GM12878 (cell line): ENCODE data around the gene PLEKHA7. TPM values are rescaled to one million over a fixed set of nuclear protein-coding genes. Genes with fewer than 3 reads are reported as not detected.
A peak's percentile ranks its signal among the peaks of the same experiment; 100 is the strongest.

Source experiments
- ATF2 ChIP-seq: IDR thresholded peaks from 2 replicates; pipeline ENCODE4 v1.6.1; 2012; ENCODE audit warnings: low read length, inconsistent platforms
- ATF3 ChIP-seq: IDR thresholded peaks from 2 replicates; pipeline ENCODE4 v1.6.1; 2011; ENCODE audit warnings: low read depth, mild to moderate bottlenecking, low read length, moderate library complexity, borderline replicate concordance; ENCODE audit errors: extremely low read depth
- ATF7 ChIP-seq: fragments of 450-650 bp; IDR thresholded peaks from 2 replicates; pipeline ENCODE4 v1.6.1; 2016; ENCODE audit warnings: low read depth, mild to moderate bottlenecking
- BACH1 ChIP-seq: fragments of 450-650 bp; IDR thresholded peaks from 2 replicates; pipeline ENCODE4 v1.6.1; 2017; ENCODE audit warnings: mild to moderate bottlenecking, borderline replicate concordance
- BMI1 ChIP-seq: fragments of 450-650 bp; IDR thresholded peaks from 2 replicates; pipeline ENCODE4 v1.6.1; 2016; ENCODE audit warnings: mild to moderate bottlenecking, moderate library complexity, borderline replicate concordance
- E4F1 ChIP-seq: fragments of 450-650 bp; IDR thresholded peaks from 2 replicates; pipeline ENCODE4 v1.6.1; 2018; ENCODE audit warnings: borderline replicate concordance, mild to moderate bottlenecking; ENCODE audit not compliant: partially characterized antibody
- IRF5 ChIP-seq: fragments of 450-650 bp; IDR thresholded peaks from 2 replicates; pipeline ENCODE4 v1.6.1; 2017; ENCODE audit warnings: borderline replicate concordance
- SMAD1 ChIP-seq: fragments of 450-650 bp; IDR thresholded peaks from 2 replicates; pipeline ENCODE4 v1.6.1; 2018; ENCODE audit warnings: mild to moderate bottlenecking, low read depth; ENCODE audit not compliant: partially characterized antibody
- SMAD5 ChIP-seq: IDR thresholded peaks from 2 replicates; pipeline ENCODE4 v1.6.1; 2016; ENCODE audit warnings: antibody characterized with exemption, low read depth
- TAF1 ChIP-seq: IDR thresholded peaks from 2 replicates; pipeline ENCODE4 v1.6.1; 2011; ENCODE audit warnings: mild to moderate bottlenecking, low read depth, low read length, borderline replicate concordance
- ZNF592 ChIP-seq: fragments of 450-650 bp; IDR thresholded peaks from 2 replicates; pipeline ENCODE4 v1.6.1; 2017; ENCODE audit warnings: mild to moderate bottlenecking, moderate library complexity
- polyA plus RNA-seq, 11 experiments: library from polyadenylated mRNA; depleted of rRNA in 4 of 11; unstranded in 6 of 11; stranded (reverse) in 5 of 11; fragments of >200 nt; fragmentation: Nextera tagmentation in 4 of 11; fragmentation: Illumina TruSeq in 1 of 11; extraction: Ambion mirVana in 4 of 11; extraction: Trizol in 1 of 11; gene quantifications; 1 replicate in 1 of 11; 2 replicates in 10 of 11; pipeline versions ENCODE4 v1.2.1 to v1.2.3, GENCODE V29; 2011 to 2016; ENCODE audit warnings: inconsistent platforms in 2 of 11, missing spikeins in 2 of 11, low read depth in 1 of 11
- total RNA-seq, 4 experiments: library from RNA; depleted of rRNA in 3 of 4; stranded (reverse); fragments of >200 nt in 3 of 4; fragmentation: Illumina TruSeq in 1 of 4; extraction: Trizol in 1 of 4; gene quantifications; 2 replicates each; pipeline versions ENCODE4 v1.2.1 to v1.2.3, GENCODE V29; 2013 to 2021
- TF ChIP-seq, protein P1 (sequence below): fragments of 450-650 bp; formaldehyde crosslinking; IDR thresholded peaks from 2 replicates; pipeline ENCODE4 v1.5.0; 2022; ENCODE audit warnings: mild to moderate bottlenecking, missing genetic modification characterization

The PLEKHA7 gene
- total and polyA plus RNA-seq, 10 of the 15 experiments (the other 5 are each of a cell fraction or from before 2014, with no cell fraction given): 0.45 to 5.3 (median 2.1) TPM

GRCh38 chr11:16738193-16738946 lies 275.8 kb downstream of the PLEKHA7 start, which contains the start of gene C11orf58 (continued):
- TF ChIP-seq ATF2: peak; percentile 24; the same call in 1 of the 2 replicates
- TF ChIP-seq SMAD1: peak; percentile 85
- no peak for TF ChIP-seq BMI1
- no peak for TF ChIP-seq IRF5
- TF ChIP-seq, protein P1, sequence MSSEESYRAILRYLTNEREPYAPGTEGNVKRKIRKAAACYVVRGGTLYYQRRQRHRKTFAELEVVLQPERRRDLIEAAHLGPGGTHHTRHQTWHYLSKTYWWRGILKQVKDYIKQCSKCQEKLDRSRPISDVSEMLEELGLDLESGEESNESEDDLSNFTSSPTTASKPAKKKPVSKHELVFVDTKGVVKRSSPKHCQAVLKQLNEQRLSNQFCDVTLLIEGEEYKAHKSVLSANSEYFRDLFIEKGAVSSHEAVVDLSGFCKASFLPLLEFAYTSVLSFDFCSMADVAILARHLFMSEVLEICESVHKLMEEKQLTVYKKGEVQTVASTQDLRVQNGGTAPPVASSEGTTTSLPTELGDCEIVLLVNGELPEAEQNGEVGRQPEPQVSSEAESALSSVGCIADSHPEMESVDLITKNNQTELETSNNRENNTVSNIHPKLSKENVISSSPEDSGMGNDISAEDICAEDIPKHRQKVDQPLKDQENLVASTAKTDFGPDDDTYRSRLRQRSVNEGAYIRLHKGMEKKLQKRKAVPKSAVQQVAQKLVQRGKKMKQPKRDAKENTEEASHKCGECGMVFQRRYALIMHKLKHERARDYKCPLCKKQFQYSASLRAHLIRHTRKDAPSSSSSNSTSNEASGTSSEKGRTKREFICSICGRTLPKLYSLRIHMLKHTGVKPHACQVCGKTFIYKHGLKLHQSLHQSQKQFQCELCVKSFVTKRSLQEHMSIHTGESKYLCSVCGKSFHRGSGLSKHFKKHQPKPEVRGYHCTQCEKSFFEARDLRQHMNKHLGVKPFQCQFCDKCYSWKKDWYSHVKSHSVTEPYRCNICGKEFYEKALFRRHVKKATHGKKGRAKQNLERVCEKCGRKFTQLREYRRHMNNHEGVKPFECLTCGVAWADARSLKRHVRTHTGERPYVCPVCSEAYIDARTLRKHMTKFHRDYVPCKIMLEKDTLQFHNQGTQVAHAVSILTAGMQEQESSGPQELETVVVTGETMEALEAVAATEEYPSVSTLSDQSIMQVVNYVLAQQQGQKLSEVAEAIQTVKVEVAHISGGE (CRISPR knock-in tag): no peak
- TF ChIP-seq ATF7: peak; percentile 92
- TF ChIP-seq ATF3: peak; percentile 30; the same call in 1 of the 2 replicates
- peak; percentile 84 for TF ChIP-seq TAF1
- TF ChIP-seq BACH1: peak; percentile 16; the same call in 1 of the 2 replicates
- TF ChIP-seq ZNF592: no peak
- TF ChIP-seq SMAD5: peak; percentile 86
- TF ChIP-seq E4F1: no peak
